Measurements from ENCODE around the gene TLR9.

- no peak for TF ChIP-seq CTCF (IDR thresholded peaks at IDR 0.05)
- TF ChIP-seq POLR2A (IDR thresholded peaks at IDR 0.05; ENCODE audit: low read depth) = no peak
Measured at GRCh38 chr3:52177701-52178042, 47.8 kb downstream of the TLR9 start.
